Kidney capillary endothelial cell (primary cell): ENCODE results near the gene TMEM175.

Experiments
- DNase-seq: peaks from one replicate; pipeline ENCODE4 v3.0.0-alpha.2; 2018; ENCODE audit warnings: low spot score

Gene TMEM175

GRCh38 chr4:958696-959337 is 26.6 kb downstream of the TMEM175 start:
- no peak for DNase-seq

- no peak for DNase-seq
These were observed 27.3 kb downstream of the TMEM175 start for GRCh38 chr4:959338-960139.

- DNase-seq: no peak
These were observed 27.9 kb downstream of the TMEM175 start for GRCh38 chr4:960140-960635.

GRCh38 chr4:960636-961350 is 28.5 kb downstream of the TMEM175 start:
- DNase-seq: no peak

- DNase-seq: no peak
These were observed 29.3 kb downstream of the TMEM175 start for GRCh38 chr4:961351-962230.

- DNase-seq: no peak
These were observed 30.3 kb downstream of the TMEM175 start for GRCh38 chr4:962231-963208.

GRCh38 chr4:963276-964225 is 31.3 kb downstream of the TMEM175 start:
- no peak for DNase-seq

- DNase-seq: no peak
These were observed 32.2 kb downstream of the TMEM175 start for GRCh38 chr4:964346-965025.

GRCh38 chr4:965048-965765 is 32.9 kb downstream of the TMEM175 start:
- DNase-seq: no peak

GRCh38 chr4:965766-966134 is 33.5 kb downstream of the TMEM175 start:
- DNase-seq: no peak

- DNase-seq: no peak
These were observed 34.2 kb downstream of the TMEM175 start for GRCh38 chr4:966266-967112.

GRCh38 chr4:967113-968104 is 35.1 kb downstream of the TMEM175 start:
- DNase-seq: no peak

- no peak for DNase-seq
These were observed 36.0 kb downstream of the TMEM175 start for GRCh38 chr4:968221-968620.

GRCh38 chr4:968621-969394 is 36.5 kb downstream of the TMEM175 start:
- no peak for DNase-seq

GRCh38 chr4:970046-970745 is 37.9 kb downstream of the TMEM175 start:
- DNase-seq: no peak
